Measurements from ENCODE around the gene PHACTR3.
A peak's percentile ranks its signal among the peaks of the same experiment; 100 is the strongest.

The PHACTR3 gene

DNA sequence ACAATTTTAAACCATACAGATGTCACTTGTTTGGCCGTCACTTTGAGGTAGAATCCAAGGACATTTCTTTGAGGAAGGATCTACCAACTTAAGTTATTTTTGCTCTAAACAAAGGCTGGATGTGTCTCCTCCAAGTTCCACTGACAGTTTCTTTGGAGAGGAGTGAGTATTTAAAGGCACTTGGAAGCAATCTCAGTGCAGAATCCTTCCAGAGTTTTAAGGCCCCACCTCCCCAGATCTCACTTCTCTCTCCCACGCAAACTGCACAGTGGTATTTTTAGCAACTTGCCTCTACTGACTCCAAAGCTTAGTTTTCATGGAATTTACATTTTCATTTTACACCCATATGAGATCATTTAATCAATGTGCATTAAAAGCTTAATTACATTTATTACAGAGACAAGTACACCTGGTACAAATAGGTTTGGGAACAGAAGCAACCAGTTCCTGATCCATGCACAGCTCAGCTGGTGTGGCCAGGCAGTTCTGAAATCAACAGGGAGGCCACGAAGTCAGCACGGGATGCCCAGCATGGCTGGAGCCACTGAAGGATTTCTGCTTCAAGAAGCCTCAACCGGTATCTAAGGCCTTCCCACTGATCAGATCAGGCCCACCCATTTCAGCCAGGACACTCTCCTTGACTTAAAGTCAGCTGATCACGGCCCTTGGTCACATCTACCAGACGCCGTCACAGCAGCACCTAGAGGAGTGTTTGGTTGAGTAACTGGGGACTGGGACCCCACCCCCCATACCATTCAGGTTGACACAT, 219.3 kb downstream of the PHACTR3 start:
- FAIRE-seq (no peak), DNase-seq (ENCODE audit: low spot score) (no peak)

DNA sequence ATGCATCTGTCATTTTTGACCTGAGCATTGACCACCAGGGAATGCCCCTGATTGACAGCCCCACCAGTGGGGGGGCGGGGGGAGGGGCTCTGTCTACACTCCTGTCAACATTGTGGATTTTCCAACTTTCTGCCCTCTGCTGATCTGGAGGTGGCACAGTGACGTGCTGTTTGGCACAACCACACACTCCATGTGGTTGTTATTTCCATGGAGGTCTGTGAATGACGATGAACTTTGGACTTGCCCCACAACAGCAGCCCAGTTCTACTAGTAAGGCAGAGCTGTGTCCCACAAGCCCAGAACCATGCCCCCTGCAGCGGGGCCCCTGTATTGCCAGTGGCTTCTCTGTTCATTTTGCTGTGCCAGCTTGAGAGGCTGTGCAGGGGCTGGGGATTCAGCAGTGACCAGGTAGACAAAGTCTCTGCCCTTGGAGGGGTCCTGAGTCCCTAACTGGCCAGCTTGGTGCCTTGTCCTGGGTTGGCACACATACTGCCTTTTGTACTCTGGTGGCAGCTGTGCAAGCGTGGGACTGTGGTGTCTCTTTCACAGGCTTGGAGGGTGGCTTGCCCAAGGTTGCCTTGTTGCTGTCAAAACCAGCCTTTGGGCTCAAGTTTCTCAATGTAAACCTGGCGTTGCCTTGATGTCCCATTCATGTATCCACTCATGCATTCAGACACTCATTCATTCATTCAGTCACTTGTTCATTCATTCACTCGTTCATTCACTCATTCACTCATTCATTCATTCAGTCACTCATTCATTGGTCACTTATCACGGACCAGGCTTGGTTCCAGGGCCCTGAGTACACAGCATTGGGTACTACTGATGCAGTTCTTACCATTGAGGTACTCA, 220.6 kb downstream of the PHACTR3 start:
- no peak for DNase-seq (ENCODE audit: low spot score)
- FAIRE-seq: peak; percentile 61

DNA sequence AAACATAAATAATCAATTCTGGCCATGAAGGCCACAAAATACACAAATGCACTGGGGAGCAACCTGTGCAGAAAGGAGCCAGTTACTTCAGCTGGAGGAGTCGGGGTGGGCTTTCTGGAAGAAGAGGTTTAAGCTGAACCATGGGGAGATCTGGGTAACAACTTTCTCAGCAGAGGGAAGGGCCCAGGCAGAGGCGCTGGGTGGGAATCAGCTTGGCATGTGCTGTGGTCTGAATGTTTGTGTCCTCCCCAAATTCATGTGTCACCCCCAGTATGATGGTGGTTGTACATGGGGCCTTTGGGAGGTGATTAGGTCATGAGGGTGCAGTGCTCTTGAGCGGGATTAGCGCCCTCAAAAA, 221.2 kb downstream of the PHACTR3 start:
- FAIRE-seq (no peak), DNase-seq (ENCODE audit: low spot score) (no peak)

DNA sequence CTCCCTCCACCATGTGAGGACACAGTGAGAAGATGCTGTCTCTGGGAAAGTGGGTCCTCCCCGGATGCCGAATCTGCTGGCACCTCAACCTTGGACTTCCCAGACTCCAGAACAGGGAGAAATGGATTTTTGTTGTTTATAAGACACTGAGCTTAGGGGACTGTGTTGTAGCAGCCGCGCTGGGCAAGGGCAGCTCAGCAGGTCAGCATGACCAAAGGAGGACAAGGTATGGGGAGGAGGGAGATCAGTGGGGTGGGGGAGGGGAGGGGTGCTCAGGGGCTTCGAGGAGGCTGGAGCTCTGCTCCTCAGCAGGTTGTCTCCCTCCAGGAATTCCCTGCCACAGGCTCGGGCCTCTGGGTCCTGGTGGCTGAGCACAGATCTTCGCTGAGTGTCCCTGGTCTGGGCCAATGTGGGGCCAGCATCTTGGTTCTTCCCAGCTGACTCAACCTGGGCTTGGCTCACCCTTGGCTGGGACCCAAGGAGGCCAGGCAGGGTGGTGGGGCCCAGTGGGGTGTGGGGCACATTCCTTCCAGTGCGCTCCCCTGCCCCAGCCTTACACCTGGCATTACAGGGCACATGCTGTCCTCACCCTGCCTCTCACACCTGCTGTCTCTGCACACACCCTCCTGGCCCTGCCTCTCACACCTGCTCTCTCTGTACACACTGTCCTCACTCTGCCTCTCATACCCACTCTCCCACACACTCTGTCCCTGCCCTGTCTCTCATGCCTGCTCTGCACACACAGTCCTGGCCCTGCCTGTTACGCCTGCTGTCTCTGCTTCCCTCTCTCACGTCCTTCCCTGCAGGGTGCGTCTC, 221.8 kb downstream of the PHACTR3 start:
- FAIRE-seq (peak; percentile 97), DNase-seq (ENCODE audit: low spot score) (peak; percentile 78)

DNA sequence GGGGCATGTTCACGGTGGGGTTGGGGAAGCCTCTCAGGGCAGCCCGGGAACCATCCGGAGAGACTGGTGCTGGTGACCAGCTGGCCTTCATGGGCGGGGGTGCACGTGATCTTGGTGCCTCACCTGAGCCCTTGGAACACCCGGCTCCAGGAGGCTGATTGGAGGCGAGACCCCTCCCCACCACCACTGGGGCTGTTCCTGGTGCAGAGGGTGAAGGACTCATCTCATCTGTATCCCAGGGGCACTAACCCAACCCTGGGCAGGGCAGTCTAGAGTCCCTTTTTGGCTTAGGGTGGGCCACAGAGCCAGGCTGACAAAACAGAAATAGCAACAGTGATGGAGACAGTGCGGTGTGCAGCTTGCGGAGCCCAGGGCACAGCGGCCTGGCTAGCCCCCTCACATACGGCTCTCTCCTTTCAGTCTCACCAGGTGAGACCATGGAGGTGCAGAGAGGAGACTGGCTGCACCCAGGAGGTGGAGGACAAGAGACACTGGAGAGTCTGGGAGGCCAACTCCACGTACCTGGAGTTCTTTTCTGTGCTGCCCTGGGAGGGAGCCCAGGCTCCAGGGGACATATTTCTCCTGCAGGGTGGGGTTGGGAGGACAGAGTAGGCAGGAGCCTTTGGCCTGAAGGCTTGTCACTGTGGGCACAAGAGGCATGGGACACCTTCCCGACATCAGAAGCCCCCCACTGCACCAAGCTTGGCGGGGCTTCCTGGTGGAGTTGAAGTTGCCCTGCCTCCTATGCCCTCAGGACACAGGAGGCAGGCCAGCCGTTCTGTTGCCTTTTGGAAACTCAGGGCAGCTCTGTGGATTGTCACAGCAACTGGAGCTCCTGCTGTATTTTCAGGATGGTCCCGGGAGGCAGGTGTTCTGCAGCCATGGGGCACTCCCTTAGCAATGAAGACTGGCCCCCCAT, 223.1 kb downstream of the PHACTR3 start:
- FAIRE-seq: no peak
- DNase-seq (ENCODE audit: low spot score): no peak

DNA sequence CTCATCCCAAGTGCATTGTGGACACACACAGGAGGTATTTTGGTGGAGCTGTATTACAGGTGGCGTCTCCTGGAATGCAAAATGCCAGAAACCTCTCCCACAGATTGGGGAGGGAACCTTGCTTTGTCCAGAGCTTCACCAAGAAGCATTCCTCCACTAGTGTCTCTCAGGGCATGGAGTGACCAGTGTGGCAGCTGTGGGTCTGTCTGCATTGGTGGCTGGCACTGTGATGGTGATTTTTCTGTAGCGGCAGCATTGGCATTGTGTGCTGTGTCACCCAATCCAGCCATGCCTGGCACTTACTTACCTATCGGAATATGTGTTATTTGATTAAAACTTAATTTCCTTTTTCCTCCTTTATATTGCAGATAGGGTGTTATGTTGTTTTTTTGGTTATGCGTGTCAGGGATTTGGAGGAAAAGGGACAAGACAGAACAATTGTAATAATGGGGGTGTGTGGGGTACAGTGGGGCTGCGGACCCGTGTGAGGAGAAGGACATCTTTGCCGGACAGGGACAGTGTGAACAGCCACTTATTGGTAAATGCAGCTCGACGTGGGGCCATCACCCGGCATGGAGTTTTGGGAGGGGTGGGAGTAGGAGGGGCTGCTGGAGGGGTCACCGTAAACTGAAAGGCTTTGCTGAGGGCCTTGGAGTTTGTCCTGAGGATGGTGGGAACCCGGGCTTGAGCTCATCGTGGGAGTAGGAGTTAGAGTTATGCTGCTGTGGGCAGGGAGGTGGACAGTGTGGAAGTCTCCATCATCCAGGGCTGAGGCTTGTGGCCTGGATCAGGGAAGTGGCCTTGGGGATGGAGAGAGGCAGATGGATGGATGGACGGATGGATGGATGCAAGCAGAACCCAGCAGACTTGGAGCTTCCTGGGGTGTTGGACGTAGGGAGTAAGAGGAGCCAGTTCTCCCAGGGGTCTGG, 224.0 kb downstream of the PHACTR3 start:
- no peak for FAIRE-seq
- DNase-seq (ENCODE audit: low spot score): no peak

DNA sequence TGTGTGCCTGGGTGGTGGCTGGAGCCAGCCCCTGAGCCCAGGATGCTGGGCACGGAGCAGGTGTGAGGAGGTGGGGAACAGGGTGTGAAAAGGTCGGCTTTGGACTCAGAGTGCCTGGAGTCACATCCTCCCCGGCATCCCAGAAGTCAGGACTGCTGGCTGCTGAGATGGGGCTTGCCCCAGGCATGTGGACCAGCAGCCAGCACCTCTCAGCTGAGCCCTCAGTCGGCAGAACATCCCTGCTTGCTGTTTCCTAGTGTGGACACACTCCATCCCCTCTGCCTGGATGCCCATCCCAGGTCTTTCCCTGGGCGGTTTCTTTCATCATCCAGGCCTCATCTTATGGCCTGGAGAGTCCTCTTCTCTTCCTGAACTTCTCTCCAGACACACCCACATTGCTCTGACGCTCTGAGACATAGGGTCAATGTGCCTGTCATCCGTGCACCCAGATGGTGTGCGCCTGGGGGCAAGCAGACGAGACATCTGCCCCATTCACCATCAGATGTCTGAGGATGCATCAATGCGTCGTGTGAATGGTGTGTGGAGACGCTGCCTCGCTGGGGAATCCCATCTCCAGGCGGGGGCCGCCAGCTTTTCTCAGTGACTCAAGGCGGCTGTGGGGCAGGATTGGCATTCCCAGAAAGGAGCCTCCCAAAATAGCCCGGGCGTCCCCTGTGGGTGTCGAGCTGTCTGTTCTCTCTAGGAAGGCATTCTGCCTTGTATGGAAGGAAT, 224.9 kb downstream of the PHACTR3 start:
- FAIRE-seq (peak; percentile 67), DNase-seq (ENCODE audit: low spot score) (no peak)

DNA sequence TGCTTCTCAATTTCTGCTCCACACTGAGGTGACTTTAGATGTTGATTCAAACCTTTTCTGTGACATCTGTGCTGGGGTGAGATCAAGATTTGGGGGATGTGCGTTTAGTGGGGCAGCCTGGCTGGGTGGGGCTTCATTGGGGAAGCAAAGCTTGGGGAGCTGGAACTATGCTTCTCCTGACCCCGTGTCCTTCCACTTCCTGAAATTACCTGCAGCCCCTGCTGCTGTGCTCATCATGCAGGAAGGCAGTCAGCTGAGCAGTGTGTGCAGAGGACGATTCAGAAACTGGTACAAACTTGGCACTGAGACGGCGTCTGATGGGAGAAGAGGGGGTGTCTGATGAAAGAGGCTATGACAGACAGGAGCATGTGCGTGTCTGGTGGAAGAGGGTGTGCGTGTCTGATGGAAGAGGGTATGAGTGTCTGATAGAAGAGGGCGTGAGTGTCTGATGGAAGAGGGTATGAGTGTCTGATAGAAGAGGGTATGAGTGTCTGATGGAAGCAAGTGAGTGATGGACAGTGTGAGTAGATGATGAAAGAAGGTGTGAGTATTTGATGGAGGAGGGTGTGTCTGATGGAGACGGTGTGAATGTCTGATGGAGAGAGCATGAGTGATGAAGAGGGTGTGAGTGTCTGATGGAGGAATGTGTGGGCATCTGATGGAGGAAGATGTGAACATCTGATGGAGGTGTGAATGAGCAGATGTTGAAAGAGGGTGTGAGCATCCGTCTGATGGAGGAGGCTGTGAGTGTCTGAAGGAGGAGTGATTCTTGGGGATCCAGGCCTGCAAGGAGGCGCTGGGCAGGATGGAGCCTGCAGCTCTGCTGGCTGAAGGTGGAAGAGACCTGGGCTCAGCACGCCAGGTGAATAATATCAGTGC, 225.7 kb downstream of the PHACTR3 start:
- peak; percentile 77 for FAIRE-seq
- DNase-seq (ENCODE audit: low spot score): no peak

DNA sequence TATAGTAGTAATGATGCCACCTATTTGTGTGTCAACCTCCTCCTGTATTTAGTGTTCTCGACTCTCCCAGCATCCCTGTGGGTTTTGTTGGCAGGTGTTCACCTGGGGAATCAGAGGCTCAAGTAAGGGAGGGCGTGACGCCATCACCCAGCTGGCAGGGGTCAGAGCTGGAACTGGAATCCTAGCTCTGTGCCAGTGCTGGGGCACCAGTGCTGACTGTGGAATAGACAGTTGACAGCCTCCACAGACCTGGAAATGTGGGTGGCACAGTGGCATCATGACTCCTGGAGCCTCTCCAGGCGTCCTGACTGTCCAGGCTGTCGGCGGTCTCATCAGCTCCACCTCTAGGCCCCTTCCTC, 226.3 kb downstream of the PHACTR3 start:
- FAIRE-seq (no peak), DNase-seq (ENCODE audit: low spot score) (no peak)

DNA sequence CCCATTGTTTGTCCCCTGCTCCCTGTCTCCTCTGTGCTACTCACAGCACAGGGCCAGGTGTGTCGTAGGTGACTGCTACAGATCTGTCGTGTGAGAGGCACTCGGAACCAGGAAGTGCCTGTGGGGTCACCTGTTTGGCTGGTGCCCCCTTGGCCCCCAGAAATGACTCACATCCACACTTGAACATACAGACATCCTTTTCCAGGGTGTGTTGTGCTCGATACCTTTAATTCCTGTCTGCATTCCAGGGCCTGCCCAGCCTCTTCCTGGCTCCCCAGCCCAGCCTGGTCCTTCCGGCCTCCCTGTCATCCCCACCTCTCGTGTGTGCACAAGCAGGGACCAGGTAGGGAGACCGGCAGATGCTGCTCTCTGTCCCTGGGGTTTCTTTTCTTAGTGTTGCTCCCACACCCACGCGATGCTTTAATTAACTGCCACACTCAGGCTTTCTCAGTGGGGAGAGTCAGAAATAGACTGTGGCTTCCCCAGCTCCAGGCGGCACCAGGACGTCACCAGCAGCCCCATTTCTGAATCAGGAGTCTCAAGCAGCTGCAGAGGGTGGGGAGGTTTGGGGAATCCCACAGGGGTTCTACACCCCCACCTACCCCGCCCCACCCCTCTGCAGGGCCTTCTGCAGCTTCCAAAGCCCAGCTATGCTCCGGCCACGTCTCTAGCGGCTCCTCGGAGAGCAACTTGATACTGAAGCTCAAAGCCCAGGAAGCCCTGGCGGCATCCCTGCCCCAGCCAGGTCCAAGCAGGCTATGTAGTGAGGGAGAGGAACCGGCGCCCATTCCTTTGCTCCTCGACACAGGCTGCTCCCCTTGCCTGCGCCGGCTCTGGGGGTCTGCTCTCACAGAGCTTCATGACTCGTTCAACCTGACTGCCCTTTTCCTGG, 226.9 kb downstream of the PHACTR3 start:
- DNase-seq (ENCODE audit: low spot score) (peak; percentile 76), FAIRE-seq (peak; percentile 93)

DNA sequence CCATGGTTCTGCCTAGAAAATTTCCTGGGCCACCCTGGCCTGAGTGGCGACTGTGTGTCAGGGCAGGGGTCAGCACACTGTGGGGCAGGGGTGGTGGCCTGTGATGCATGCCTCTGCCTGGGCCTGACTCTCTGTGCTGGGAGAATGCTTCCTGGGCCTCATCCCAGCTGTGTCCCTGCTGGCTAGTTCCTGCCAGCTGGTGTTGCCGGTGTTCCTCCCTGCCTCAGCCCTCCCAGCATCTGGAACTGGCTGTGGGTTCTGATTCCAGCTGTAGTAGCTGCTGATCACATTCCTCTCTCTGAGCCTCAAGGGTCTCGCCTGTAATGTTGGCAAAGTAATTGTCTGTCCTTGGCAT, 227.6 kb downstream of the PHACTR3 start:
- no peak for DNase-seq (ENCODE audit: low spot score)

DNA sequence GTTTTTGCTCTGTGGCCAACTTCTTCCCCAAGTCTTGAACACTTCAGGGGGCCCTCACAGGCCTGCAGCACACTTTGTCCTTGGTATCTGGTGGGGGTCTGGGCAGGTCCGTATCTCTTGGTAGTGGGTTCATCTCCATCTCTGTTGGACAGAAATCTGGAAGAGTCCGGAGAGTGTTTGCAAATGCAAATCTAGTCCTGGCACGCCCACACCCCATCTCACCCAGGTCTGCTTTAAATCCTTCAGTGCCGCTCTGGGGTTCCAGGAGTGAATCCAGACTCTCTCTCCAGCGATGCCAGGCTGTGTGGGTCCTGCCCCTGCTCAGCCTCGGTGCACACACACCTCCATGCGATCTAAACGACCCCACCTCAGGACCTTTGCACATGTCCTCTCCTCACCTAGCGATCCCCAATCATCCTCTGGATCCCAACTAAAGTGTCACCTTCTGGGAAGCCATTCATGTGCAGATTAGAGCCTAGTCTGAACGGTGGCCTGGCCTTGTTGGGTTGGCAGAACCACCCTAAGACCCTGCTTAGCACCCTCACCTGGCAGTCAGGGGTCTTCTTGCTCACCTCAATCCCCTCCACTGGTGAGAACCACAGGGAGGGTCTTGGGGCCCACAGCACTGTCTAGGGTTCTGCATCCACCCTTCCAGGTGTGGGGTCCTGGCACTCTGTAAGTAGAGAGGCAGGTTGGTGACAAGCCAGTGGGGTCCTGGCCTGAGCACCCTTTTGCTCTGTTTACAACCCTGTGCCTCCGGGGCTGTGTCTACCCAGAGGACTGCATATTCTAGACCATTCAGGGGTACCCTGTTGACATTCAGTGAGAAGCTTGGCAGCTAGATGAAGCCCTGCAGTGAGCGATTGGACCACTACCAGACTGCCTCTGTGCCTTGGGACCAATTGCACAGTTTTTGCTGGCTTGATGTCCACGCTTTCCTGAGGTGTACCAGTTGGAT, 228.3 kb downstream of the PHACTR3 start:
- peak; percentile 13 for FAIRE-seq
- DNase-seq (ENCODE audit: low spot score): no peak

More for the DNA sequence above, 227.6 kb downstream of the PHACTR3 start:
- no peak for FAIRE-seq

DNA sequence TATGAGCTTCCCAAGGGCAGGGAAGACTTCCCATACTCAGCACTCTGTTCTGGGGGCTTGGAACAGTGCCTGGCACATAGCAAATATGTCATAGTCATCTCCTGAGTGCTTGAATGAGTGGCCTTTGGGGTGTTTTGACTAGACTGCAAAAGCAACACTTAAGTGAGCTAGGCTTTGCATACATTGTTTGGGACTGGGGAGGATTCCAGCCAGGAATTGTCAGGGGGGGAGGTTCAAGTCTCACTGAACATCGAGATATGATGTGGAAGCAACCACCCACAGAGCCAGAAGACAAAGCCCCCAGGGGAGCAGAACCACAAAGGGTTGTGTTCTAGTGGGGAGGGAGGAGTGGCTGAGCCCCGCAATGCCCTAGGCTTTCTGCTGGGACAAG, 230.7 kb downstream of the PHACTR3 start:
- DNase-seq (ENCODE audit: low spot score) (no peak), FAIRE-seq (no peak)

DNA sequence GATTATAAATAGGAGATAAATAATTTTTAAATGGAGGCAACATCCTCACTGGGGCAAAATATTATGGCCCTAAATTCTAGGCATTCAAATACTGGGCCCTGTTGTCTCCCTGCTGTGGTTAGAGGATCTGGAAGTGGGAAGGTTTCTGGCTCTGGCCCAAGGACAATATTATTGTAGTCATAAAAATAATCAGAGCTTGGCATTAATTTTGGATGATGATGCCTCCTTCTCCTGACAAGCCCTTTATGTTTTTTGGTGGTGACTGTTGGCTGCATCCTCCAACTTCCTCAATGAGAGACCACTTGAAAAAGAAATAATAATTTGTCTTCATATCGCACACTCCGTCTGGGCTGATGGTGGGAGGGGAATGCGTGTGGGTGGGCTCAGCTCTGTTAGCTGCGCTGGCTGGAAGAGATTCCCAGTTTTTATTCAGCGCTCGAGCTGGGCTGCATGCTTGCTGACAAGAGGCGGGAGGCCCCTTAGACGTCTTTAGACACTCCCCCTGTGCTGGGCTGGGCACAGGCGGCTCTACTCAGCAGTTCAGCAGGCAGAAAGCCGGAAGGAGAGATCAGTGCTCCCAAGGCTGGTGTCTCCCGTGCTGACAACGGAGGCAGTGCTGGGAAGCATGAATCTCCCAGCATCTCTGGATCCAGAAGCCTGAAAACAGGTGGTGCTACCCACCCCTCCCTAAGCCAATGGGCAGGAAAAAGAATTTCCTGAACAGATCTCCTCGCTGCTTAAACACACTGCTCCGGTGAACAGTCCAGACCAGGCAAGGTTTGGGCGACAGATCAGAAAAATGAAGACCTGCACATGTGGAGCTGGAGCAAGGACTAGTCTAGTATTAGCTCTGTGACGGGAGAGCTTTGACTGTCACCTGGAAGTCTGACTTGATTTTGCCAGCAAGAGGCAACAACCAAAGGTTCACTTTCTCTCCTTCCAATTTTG, 231.4 kb downstream of the PHACTR3 start:
- FAIRE-seq (no peak), DNase-seq (ENCODE audit: low spot score) (peak; percentile 87)

DNA sequence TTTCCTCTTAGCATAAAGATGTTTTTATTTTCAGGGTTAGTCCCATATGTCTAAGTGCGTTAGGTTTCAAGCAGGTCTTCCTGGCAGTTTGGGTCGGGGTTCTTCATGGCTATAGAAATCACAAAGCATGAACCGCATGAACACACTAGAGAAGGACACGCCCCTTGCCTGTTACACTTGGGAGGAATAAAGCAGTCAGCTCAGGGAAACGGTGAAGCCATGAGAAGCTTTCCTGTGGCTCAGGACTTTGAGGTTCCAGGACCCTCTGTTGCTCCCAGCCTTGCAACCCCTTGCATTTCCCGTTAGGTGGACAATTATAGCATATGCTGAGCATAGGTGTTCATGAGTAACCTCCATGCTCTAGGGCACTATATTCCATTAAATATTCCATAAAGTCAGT, 232.4 kb downstream of the PHACTR3 start:
- FAIRE-seq (no peak), DNase-seq (ENCODE audit: low spot score) (no peak)
